ENCODE measurements around the gene PDE9A.

- TF ChIP-seq CTCF (IDR thresholded peaks at IDR 0.05) (no peak), EZH2 (IDR thresholded peaks at IDR 0.05; ENCODE audit: borderline replicate concordance, insufficient read depth, low read depth, low read length, poor library complexity, severe bottlenecking) (no peak)
Observed at GRCh38 chr21:42653231-42654061, at the start of gene PDE9A.
